ENCODE measurements around the gene RASSF5.
"Not testable (repeated sequence)": the region's sequence is repeated elsewhere in the genome, so short reads cannot be mapped to it uniquely, and the experiment has no call there.

DNA sequence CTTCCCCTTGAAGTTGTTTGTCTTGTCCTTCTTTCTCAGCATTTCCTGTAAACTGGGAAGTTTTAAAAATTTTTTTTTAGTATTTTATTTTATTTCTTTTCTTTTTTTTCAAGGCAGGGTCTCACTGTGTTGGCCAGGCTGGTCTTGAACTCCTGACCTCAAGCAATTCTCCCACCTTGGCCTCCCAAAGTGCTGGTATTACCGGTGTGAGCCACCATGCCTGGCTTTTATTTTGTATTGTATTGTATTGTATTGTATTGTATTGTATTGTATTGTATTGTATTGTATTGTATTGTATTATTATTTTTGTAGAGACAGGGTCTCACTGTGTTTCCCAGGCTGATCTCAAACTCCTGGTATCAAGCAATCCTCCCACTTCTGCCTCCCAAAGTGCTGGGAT is 23.5 kb upstream of the RASSF5 start:
- TF ChIP-seq EZH2 (IDR thresholded peaks at IDR 0.05; ENCODE audit: borderline replicate concordance); EZH2phosphoT487 (IDR thresholded peaks at IDR 0.05; ENCODE audit: low read depth, severe bottlenecking, unreplicated experiment): not testable (repeated sequence)

All from hepatocyte (in vitro differentiated cells).